Type B pancreatic cell (in vitro differentiated cells): Measurements from ENCODE around the gene FRMD4A. TPM values are rescaled to one million over a fixed set of nuclear protein-coding genes. Genes with fewer than 3 reads are reported as not detected.

Experiments used
- DNase-seq: peaks from one replicate; pipeline ENCODE4 v3.0.0; 2021; ENCODE audit warnings: mixed read lengths; ENCODE audit not compliant: unreplicated experiment; ENCODE audit errors: extremely low spot score
- H3K27ac Mint-ChIP-seq: 2 replicates; pipeline ENCODE4 v1.8.0; 2021; ENCODE audit warnings: mild to moderate bottlenecking, mixed read lengths
- H3K27me3 Mint-ChIP-seq: 2 replicates; pipeline ENCODE4 v1.8.0; 2021; ENCODE audit warnings: mixed read lengths
- H3K36me3 Mint-ChIP-seq: 2 replicates; pipeline ENCODE4 v1.8.0; 2021; ENCODE audit warnings: mixed read lengths
- H3K4me1 Mint-ChIP-seq: one replicate; pipeline ENCODE4 v1.8.0; 2021; ENCODE audit warnings: mixed read lengths; ENCODE audit not compliant: unreplicated experiment
- H3K4me3 Mint-ChIP-seq: 2 replicates; pipeline ENCODE4 v1.8.0; 2021; ENCODE audit warnings: mild to moderate bottlenecking, mixed read lengths
- H3K9me3 Mint-ChIP-seq: 2 replicates; pipeline ENCODE4 v1.8.0; 2021; ENCODE audit warnings: mixed read lengths
- CTCF ChIP-seq: fragments of 200-600 bp; sonication (generic); conservative IDR thresholded peaks from 2 replicates; pipeline ENCODE4 v1.5.0; 2021; ENCODE audit warnings: antibody characterized with exemption, mild to moderate bottlenecking
- total RNA-seq: library from RNA; stranded (reverse); gene quantifications from 2 replicates; pipeline ENCODE4 v1.2.1, GENCODE V29; 2021; ENCODE audit warnings: low replicate concordance

Gene FRMD4A
- total RNA-seq, 1 donor from 2014 or later = 88.9 TPM

DNA sequence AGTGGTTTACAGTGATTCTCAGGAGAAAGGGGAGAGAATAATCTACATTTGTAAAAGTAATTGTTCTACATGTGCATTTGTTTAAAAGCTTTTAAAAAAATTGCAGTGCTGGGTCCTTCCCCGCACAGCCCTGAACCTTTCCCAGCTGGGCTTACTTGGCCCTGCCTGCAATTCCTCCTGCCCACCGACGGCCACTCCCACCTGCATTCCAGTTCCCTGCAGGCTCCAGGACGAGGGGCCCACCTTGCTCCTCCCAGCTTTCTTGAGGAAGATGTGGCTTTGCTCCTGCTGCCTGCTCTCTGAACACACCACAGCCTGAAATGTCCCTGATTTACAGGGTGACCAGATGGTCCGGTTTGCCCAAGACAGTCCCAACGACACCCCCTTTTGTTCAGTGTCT lies 521.3 kb downstream of the FRMD4A start:
- H3K4me3 Mint-ChIP-seq = peak overlapping the region; percentile 6
- H3K4me1 Mint-ChIP-seq = peaks cover 28% of the 10 kb centered on the region
- H3K27me3 Mint-ChIP-seq = no peaks in the 10 kb centered on the region
- H3K9me3 Mint-ChIP-seq = no peaks in the 10 kb centered on the region
- DNase-seq = no peak
- H3K27ac Mint-ChIP-seq = peak overlapping the region; percentile 65
- TF ChIP-seq CTCF = no peak
- peaks cover 8% of the 10 kb centered on the region for H3K36me3 Mint-ChIP-seq

DNA sequence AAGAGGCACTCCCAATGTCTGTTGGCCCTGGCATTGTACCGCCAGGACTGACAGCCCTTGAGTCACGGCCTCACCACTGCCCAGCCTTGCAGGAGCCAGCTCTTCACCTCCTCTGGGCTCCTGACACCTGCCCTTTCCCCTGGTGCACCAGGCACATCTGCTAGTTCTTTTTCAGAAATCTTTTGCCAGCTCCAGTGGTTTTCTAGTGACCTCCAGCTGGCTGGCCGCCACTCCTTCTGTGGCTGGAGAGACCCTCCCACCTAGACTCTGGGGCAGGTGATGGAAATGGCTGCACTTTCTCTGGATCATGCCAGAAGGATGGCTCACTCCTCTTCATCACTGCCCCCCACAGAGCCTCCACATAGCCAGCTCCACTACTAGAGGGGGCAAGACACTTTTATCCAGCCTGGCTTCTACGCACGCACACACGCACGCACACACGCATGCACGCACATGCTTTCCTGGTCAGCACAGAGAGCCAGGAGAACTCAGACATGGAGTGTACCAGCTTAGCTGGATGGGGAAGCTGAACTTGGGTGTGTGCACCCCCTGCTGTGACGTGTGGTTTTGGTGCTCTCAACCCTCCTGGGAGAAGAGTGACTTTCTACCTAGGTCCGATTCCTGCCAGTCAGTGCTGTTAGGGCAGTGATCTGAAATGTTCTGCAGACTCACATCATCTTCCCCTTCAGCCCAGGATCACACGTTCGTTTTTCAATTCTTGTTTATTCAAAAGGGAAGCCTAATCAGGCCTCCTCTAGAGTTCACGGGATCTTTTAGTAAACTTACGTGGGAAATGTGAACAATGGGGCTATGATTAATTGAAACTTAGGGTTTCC lies 522.0 kb downstream of the FRMD4A start:
- Mint-ChIP-seq H3K9me3 (no peaks in the 10 kb centered on the region), H3K27ac (peak overlapping the region; percentile 65), H3K36me3 (peaks cover 8% of the 10 kb centered on the region), H3K4me3 (peak overlapping the region; percentile 6), H3K4me1 (peaks cover 34% of the 10 kb centered on the region), H3K27me3 (no peaks in the 10 kb centered on the region)
- no peak for TF ChIP-seq CTCF
- DNase-seq = no peak

GRCh38 chr10:13806419-13806818 lies 524.3 kb downstream of the FRMD4A start:
- H3K9me3 Mint-ChIP-seq = peaks cover 5% of the 10 kb centered on the region

GRCh38 chr10:13803566-13804554 lies 526.9 kb downstream of the FRMD4A start:
- no peak for TF ChIP-seq CTCF
- no peak overlapping the region for H3K4me3 Mint-ChIP-seq
- peaks cover 27% of the 10 kb centered on the region for H3K4me1 Mint-ChIP-seq
- DNase-seq = no peak
- H3K9me3 Mint-ChIP-seq = peaks cover 5% of the 10 kb centered on the region
- H3K36me3 Mint-ChIP-seq = peaks cover 5% of the 10 kb centered on the region
- no peaks in the 10 kb centered on the region for H3K27me3 Mint-ChIP-seq
- H3K27ac Mint-ChIP-seq = no peak overlapping the region

More at GRCh38 chr10:13806419-13806818, 524.3 kb downstream of the FRMD4A start:
- peaks cover 10% of the 10 kb centered on the region for H3K36me3 Mint-ChIP-seq
- no peak for TF ChIP-seq CTCF
- no peak overlapping the region for H3K4me3 Mint-ChIP-seq
- no peak overlapping the region for H3K27ac Mint-ChIP-seq
- H3K27me3 Mint-ChIP-seq = no peaks in the 10 kb centered on the region
- no peak for DNase-seq
- H3K4me1 Mint-ChIP-seq = peaks cover 41% of the 10 kb centered on the region

DNA sequence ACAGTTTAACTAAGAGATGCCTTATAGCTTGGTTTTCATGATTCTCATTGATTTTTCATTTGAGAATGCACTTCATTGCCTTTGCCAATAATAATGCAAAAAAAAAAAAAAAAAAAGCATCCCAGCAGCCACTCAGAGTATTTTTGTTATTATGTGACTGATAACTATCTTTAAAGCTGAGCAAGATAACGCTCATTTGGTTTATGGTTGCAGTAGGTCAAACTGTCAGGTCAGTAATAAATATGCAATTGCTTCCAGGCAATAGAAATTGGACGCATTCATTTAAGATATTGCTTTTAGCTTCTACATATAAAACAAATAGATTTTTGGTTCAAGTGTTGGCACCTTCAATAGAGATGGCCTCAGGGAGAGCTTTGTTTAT lies 528.8 kb downstream of the FRMD4A start:
- peaks cover 5% of the 10 kb centered on the region for H3K9me3 Mint-ChIP-seq

More for the DNA sequence above, 528.8 kb downstream of the FRMD4A start:
- no peak for DNase-seq
- TF ChIP-seq CTCF = no peak
- Mint-ChIP-seq H3K27me3 (no peaks in the 10 kb centered on the region), H3K27ac (no peak overlapping the region), H3K36me3 (peaks cover 5% of the 10 kb centered on the region), H3K4me1 (peaks cover 24% of the 10 kb centered on the region), H3K4me3 (no peak overlapping the region)
